Inflammatory macrophage (primary cell): ENCODE data around the gene HAUS5.
A peak's percentile ranks its signal among the peaks of the same experiment; 100 is the strongest.

Experiments used
- DNase-seq, 2 donors: peaks; one replicate each; pipeline ENCODE4 v3.0.0-alpha.2; 2020 to 2022

The HAUS5 gene

GRCh38 chr19:35608251-35608650 is 4.3 kb upstream of the HAUS5 start:
- peak in 1 of 2 donors; percentile 3 for DNase-seq

GRCh38 chr19:35609851-35610353 is 2.6 kb upstream of the HAUS5 start:
- peak; percentile 12 to 64 for DNase-seq

- no peak for DNase-seq
Measured at GRCh38 chr19:35612224-35612558, 344 bp upstream of the HAUS5 start.

DNA sequence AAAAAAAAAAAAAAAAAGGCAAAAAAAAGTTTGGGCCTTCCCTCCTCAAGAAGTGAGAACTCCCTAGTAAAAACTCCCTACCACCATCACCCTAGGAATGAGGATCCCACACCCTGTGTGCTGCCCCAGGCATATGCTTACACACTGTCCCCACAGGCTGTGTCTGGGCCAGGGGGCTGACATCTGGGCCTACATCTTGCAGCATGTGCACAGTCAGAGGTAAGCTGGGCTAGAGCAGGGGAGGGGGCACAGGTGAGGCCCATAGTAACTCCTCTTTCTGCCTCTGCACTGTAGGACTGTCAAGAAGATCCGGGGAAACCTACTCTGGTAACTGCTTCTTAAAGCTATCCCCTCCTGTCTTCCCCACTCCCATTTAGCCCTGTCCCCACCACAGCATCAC is 1.0 kb downstream of the HAUS5 start:
- DNase-seq = no peak

DNA sequence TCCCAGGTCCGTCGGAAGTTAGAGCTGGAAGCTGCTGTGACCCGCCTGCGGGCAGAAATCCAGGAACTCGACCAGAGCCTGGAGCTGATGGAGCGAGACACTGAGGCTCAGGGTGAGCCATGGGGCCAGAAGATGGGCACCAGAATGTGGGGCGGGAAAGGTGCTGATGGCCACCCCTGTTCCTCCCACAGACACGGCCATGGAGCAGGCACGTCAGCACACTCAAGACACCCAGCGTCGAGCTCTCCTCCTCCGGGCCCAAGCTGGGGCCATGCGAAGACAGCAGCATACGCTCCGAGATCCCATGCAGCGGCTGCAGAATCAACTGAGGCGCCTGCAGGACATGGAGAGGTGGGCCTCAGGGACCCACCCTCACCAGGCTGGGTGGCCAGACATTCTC is 2.5 kb downstream of the HAUS5 start:
- no peak for DNase-seq

- no peak for DNase-seq
Measured at GRCh38 chr19:35618857-35619256, 6.3 kb downstream of the HAUS5 start.

- DNase-seq = no peak
Measured at GRCh38 chr19:35619290-35619923, 6.9 kb downstream of the HAUS5 start.

- no peak for DNase-seq
Measured at GRCh38 chr19:35620001-35620400, 7.5 kb downstream of the HAUS5 start.

DNA sequence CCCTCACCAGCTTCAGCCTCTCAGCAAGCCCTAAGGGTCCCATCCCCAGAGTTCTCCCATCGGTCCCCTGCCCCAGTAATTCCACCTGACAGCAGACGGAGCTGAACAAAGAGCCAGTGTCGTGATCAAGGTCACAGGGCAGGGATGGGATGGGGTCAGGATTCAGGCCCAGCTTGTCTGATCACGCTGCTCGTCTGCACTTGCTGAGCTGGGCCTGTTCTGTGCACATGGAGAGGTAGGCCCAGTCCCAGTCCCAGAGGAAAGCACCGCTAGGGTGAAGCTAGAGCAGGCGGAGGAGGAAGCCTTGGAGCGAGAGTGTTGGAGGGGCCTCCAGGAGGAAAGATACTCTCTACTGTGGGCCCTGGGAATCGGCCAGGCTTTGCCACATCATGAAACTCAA is 9.2 kb downstream of the HAUS5 start:
- no peak for DNase-seq

DNA sequence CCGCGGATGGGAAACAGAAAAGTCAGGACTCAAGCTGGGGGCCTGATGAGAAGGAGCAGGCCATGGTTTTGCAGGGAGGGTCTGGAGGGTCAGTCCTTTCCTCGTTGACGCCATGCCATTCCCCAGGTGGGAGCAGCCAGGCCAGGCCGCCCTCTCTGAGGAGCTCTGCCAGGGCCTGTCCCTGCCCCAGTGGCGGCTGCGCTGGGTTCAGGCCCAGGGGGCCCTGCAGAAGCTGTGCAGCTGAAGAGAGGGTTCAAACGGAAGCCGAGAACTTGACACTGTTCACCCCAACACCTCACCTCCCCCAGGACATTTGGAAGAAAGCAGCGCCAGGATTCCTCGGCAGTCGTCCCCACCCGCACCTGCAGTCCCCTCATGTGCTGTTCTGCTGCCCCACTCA is 10.2 kb downstream of the HAUS5 start:
- DNase-seq = no peak

DNA sequence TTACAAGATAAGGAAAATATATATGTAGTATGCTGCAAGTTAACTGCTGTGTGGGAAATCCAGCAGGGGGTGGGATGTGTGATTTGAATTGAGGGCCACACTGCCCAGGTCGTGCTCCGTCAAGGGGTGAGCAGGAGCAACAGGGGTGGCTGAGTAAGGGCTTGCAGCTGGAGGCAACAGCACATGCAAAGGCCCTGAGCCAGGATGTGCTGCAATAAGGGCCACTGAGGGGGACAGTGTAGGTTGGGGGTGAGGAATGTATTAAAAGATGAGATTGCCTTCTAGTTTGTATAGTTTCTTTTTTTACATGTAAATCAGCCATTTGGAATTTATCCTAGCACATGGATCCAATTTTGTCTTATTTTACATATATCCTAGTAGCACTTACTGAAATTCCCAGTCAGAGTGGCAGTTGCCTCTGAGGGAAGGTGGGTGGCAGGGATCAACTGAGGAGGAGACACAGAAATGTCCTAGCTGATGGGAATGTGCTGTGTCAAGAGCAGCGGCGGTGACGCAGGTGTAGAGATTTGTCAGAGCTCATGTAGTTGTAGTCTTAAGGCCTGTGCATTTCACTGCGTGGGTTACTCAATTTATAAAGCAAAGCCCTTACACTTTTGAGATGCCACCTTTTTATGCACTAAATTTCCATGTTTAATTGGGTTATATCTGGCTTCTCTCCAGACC is 10.9 kb downstream of the HAUS5 start:
- no peak for DNase-seq

DNA sequence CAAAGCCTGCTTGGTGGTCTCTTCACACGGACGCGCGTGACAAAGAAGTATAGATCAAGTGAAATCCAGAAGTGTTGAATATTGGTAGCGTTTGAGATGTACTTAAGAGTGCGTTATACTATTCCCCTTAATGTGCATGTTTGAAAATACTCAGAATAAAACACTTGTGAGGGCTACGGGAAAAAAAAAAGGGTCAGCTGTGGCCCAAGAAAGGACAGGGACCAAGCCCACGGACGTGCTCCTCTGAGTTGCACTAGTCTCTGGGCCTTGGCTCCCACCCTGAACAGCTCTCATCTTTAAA is 15.7 kb downstream of the HAUS5 start:
- no peak for DNase-seq

DNA sequence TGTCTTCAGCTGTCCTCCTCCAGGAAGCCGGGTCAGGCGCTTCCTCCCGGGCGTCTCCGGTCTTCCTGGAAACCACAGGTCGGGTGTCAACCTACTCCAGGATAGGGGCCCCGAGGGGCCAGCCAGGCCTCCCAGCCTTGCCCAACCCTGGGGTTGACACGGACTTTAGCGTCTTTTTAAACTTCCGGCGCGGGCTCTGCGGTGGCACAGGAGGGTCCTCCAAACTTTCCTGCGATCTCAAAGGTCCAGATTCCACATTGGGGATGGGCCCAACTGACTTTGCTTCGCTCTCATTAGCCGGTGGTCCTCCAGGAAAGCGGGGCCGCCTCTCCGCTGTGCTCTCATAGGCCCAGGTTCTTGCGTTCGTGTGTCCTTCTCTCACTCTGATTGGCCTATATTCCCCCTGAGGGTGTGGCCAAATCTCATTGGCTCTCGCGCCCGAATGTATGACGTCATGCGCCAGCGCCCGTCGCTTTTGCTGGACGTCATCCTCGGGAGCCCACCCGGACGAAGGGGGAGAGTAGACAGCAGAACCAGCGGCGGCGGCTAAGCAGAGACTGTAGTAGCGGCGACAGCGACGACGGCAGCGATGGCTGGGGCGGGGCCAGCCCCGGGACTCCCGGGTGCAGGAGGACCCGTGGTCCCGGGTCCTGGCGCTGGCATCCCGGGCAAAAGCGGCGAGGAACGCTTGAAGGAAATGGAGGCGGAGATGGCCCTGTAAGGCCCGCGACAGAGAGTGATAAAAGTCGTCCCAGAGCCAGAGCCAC is 16.2 kb downstream of the HAUS5 start, which contains the start of gene RBM42:
RBM42 (plus strand) TSS at position 472 of the 767 bp plus-strand sequence; CDS start at position 590, 118 bp downstream.
- DNase-seq = peak; percentile 99

GRCh38 chr19:35629332-35629633 is 16.7 kb downstream of the HAUS5 start:
- DNase-seq = no peak

DNA sequence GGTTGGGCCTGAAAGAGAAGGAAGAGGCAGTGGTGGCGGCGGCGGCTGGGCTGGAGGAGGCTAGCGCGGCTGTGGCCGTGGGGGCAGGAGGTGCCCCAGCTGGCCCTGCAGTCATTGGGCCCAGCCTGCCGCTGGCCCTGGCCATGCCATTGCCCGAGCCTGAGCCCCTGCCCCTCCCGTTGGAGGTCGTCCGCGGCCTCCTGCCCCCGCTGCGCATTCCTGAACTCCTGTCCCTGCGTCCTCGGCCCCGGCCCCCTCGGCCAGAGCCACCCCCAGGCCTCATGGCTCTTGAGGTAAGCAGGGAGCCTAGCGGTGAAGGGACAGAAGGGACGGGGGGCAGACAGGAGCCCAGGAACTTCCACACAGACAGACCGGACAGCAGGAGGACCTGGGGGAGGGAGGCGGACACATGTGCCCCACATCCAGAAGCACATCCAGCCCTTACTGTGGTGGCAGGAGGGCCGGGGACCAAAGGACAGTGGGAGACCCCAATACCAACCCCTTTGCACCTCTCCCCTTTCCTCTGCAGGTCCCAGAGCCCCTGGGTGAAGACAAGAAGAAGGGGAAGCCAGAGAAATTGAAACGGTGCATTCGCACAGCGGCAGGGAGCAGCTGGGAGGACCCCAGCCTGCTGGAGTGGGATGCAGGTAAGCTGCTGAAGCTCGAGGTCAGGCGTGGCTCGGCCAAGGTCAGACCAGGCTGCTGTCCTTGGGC is 21.3 kb downstream of the HAUS5 start:
- DNase-seq = no peak

- no peak for DNase-seq
Measured at GRCh38 chr19:35636651-35637050, 24.1 kb downstream of the HAUS5 start.

GRCh38 chr19:35637165-35637564 is 24.6 kb downstream of the HAUS5 start:
- DNase-seq = no peak

- no peak for DNase-seq
Measured at GRCh38 chr19:35639321-35639639, 26.7 kb downstream of the HAUS5 start.

GRCh38 chr19:35639863-35640262 is 27.3 kb downstream of the HAUS5 start:
- DNase-seq = no peak

- DNase-seq = peak; percentile 10 to 37
Measured at GRCh38 chr19:35641515-35642151, 29.1 kb downstream of the HAUS5 start, which contains the start of gene ETV2. Gene ETV2, plus strand, starts transcription at chr19:35641745. Its CDS starts 716 bp downstream, at chr19:35642461.

DNA sequence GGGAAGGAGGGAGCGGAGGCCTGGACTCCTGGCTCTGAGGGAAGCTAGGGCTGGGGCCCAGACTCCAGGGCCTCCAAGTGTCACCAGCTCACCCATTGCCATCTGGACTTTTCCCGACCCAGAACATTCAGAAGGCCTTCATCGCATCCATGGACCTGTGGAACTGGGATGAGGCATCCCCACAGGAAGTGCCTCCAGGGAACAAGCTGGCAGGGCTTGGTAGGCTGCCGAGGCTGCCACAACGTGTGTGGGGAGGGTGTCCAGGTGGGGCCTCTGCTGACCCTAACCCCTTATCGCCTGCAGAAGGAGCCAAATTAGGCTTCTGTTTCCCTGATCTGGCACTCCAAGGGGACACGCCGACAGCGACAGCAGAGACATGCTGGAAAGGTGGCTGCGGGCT is 29.8 kb downstream of the HAUS5 start:
- no peak for DNase-seq

DNA sequence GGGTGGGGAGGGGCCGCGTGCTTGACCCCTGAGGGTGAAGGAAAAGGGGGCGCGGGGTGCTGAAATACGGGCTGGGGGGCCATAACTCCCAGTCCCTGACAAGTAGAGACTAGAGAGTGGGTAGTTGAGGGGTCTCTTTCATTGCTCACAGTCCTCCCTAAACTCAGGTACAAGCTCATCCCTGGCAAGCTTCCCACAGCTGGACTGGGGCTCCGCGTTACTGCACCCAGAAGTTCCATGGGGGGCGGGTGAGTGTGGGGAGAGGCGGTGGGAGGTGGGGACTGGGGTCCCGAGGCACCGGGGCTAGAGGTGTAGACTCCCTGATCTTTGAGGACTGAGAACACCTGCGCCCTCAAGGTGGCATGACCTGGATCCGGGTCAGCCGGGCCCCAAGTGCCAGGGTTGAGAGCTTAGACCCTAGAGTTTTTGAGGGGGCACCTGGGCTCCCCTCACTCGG is 30.3 kb downstream of the HAUS5 start:
- DNase-seq = no peak
